HCT116 (cell line): ENCODE data around the gene ABR. TPM values are rescaled to one million over a fixed set of nuclear protein-coding genes. Genes with fewer than 3 reads are reported as not detected.

ENCODE experiments used
- ATAC-seq: fragments of 200-7000 bp; cut with Tn5 transposase; 2 replicates; pipeline ENCODE4 v1.9.1; 2020; ENCODE audit warnings: mild to moderate bottlenecking, moderate library complexity
- BruUV-seq: library from RNA; stranded (reverse); fragments of 400-500 nt; replicated peaks from 2 replicates; lab custom pipeline; 2021; lab: Mats Ljungman, UMichigan
- CTCF ChIA-PET: fragments of 300-600 bp; sonication (Branson Sonifier 250); formaldehyde crosslinking; loops from one replicate; lab custom pipeline; 2021; ENCODE audit warnings: antibody characterized with exemption; lab: Charles Lee
- POLR2A ChIA-PET: fragments of 300-600, 350-600 bp; sonication (Branson Sonifier 250); formaldehyde crosslinking; loops from one replicate; lab custom pipeline; 2021; ENCODE audit warnings: antibody characterized with exemption; lab: Charles Lee
- RAD21 ChIA-PET, 2 experiments: fragments of 300-600 bp; sonication (Branson Sonifier 250); formaldehyde crosslinking; loops; one replicate each; lab custom pipeline; 2023; ENCODE audit warnings: low total read pairs in 2 of 2; ENCODE audit not compliant: uncharacterized antibody in 2 of 2, unreplicated experiment in 2 of 2, low non-redundant PET in 1 of 2; lab: Charles Lee
- DNase-seq: peaks from one replicate; pipeline ENCODE4 v3.0.0-alpha.2; 2010; ENCODE audit warnings: low read depth, low spot score
- H2AFZ ChIP-seq: fragments of 200-600 bp; shearing (Covaris generic), sonication (generic); 2 replicates; pipeline ENCODE4 v1.6.1; 2017; ENCODE audit warnings: low read depth, mixed run types, mixed read lengths, antibody characterized with exemption, low read length; ENCODE audit not compliant: poor library complexity, severe bottlenecking
- H3K27ac ChIP-seq: 2 replicates; pipeline ENCODE4 v1.5.1; 2012; ENCODE audit warnings: low read depth, low read length
- H3K27me3 ChIP-seq: fragments of 200-600 bp; sonication (generic); 2 replicates; pipeline ENCODE4 v1.6.1; 2016; ENCODE audit warnings: mixed run types, low read length, mixed read lengths; ENCODE audit not compliant: insufficient read depth
- H3K36me3 ChIP-seq, 2 experiments: fragments of 200-500 bp in 1 of 2; fragments of 200-600 bp in 1 of 2; sonication (Bioruptor generic) in 1 of 2; sonication (generic) in 1 of 2; 2 replicates each; pipeline versions ENCODE4 v1.5.1 to v1.6.1; 2014 to 2016; ENCODE audit warnings: low read length in 2 of 2, inconsistent platforms in 1 of 2, mixed read lengths in 1 of 2, mixed run types in 1 of 2; ENCODE audit not compliant: insufficient read depth in 2 of 2, control insufficient read depth in 1 of 2
- H3K4me1 ChIP-seq, 2 experiments: fragments of 200-600 bp in 1 of 2; sonication (generic) in 1 of 2; 2 replicates each; pipeline versions ENCODE4 v1.5.1 to v1.6.1; 2012 to 2017; ENCODE audit warnings: low read length in 2 of 2, inconsistent platforms in 1 of 2, mild to moderate bottlenecking in 1 of 2, mixed read lengths in 1 of 2, mixed run types in 1 of 2, moderate library complexity in 1 of 2; ENCODE audit not compliant: insufficient read depth in 2 of 2, control insufficient read depth in 1 of 2
- H3K4me2 ChIP-seq: fragments of 200-600 bp; sonication (generic); 2 replicates; pipeline ENCODE4 v1.6.1; 2017; ENCODE audit warnings: mixed run types, low read length, mixed read lengths
- H3K4me3 ChIP-seq, 2 experiments: fragments of 200-600 bp in 1 of 2; sonication (generic) in 1 of 2; replicated peaks in 1 of 2; 2 replicates each; pipeline ENCODE4 v1.5.1; 2011 to 2016; ENCODE audit warnings: low read length in 2 of 2, control low read depth in 1 of 2, low read depth in 1 of 2, mild to moderate bottlenecking in 1 of 2, mixed read lengths in 1 of 2, mixed run types in 1 of 2
- H3K79me2 ChIP-seq: fragments of 200-600 bp; sonication (generic); 2 replicates; pipeline ENCODE4 v1.6.1; 2017; ENCODE audit warnings: mild to moderate bottlenecking, mixed run types, low read length, moderate library complexity, mixed read lengths; ENCODE audit not compliant: insufficient read depth
- H3K9ac ChIP-seq: fragments of 200-600 bp; sonication (generic); 2 replicates; pipeline ENCODE4 v1.6.1; 2016; ENCODE audit warnings: low read length, mixed read lengths
- H3K9me2 ChIP-seq: fragments of 200-600 bp; sonication (generic), shearing (Covaris generic); 2 replicates; pipeline ENCODE4 v1.6.1; 2017; ENCODE audit warnings: mixed run types, mild to moderate bottlenecking, moderate library complexity; ENCODE audit not compliant: insufficient read depth
- H3K9me3 ChIP-seq, 2 experiments: fragments of 200-500 bp in 1 of 2; fragments of 200-600 bp in 1 of 2; sonication (Bioruptor generic) in 1 of 2; sonication (generic) in 1 of 2; 2 replicates each; pipeline ENCODE4 v1.6.1; 2014 to 2017; ENCODE audit warnings: low read length in 2 of 2, mixed read lengths in 2 of 2, inconsistent platforms in 1 of 2, low read depth in 1 of 2, mild to moderate bottlenecking in 1 of 2, mixed run types in 1 of 2, moderate library complexity in 1 of 2; ENCODE audit not compliant: control insufficient read depth in 1 of 2, insufficient read depth in 1 of 2
- H4K20me1 ChIP-seq: fragments of 200-600 bp; sonication (generic), shearing (Covaris generic); 2 replicates; pipeline ENCODE4 v1.6.1; 2017; ENCODE audit warnings: mixed run types, mild to moderate bottlenecking, moderate library complexity; ENCODE audit not compliant: insufficient read depth
- CBX3 ChIP-seq: IDR thresholded peaks from 2 replicates; pipeline ENCODE4 v1.6.1; 2012; ENCODE audit warnings: low read depth
- CEBPB ChIP-seq: IDR thresholded peaks from 2 replicates; pipeline ENCODE4 v1.6.1; 2012; ENCODE audit warnings: low read depth
- CTCF ChIP-seq, 3 experiments: fragments of 200-600 bp in 1 of 3; sonication (generic) in 1 of 3; IDR thresholded peaks in 2 of 3; conservative IDR thresholded peaks in 1 of 3; 2 replicates each; pipeline ENCODE4 v1.5.1; 2012 to 2017; ENCODE audit warnings: low read depth in 2 of 3, low read length in 2 of 3, antibody characterized with exemption in 1 of 3, borderline replicate concordance in 1 of 3, control low read depth in 1 of 3, mild to moderate bottlenecking in 1 of 3, mixed read lengths in 1 of 3, mixed run types in 1 of 3, moderate library complexity in 1 of 3; ENCODE audit not compliant: insufficient read depth in 1 of 3
- ELF1 ChIP-seq: IDR thresholded peaks from 2 replicates; pipeline ENCODE4 v1.6.1; 2012; ENCODE audit warnings: low read depth, borderline replicate concordance
- EZH2 ChIP-seq: fragments of 200-600 bp; sonication (generic); IDR thresholded peaks from 2 replicates; pipeline ENCODE4 v1.6.1; 2017; ENCODE audit warnings: antibody characterized with exemption, mixed run types
- FOSL1 ChIP-seq: IDR thresholded peaks from 2 replicates; pipeline ENCODE4 v1.6.1; 2012; ENCODE audit warnings: low read depth
- POLR2A ChIP-seq: IDR thresholded peaks from 2 replicates; pipeline ENCODE4 v1.7.0; 2011; ENCODE audit warnings: borderline replicate concordance; ENCODE audit not compliant: insufficient read depth, insufficient read length; ENCODE audit errors: extremely low read depth
- POLR2AphosphoS5 ChIP-seq: IDR thresholded peaks from 2 replicates; pipeline ENCODE4 v1.6.1; 2011; ENCODE audit warnings: mild to moderate bottlenecking, low read depth, low read length, moderate library complexity
- RAD21 ChIP-seq: IDR thresholded peaks from 2 replicates; pipeline ENCODE4 v1.6.1; 2012; ENCODE audit warnings: low read depth, mild to moderate bottlenecking
- REST ChIP-seq: IDR thresholded peaks from 2 replicates; pipeline ENCODE4 v1.6.1; 2012; ENCODE audit warnings: low read depth
- SIN3A ChIP-seq: IDR thresholded peaks from 2 replicates; pipeline ENCODE4 v1.6.1; 2012; ENCODE audit warnings: low read depth
- YY1 ChIP-seq: IDR thresholded peaks from 2 replicates; pipeline ENCODE4 v1.6.1; 2011; ENCODE audit warnings: low read length, low read depth, moderate library complexity, mild to moderate bottlenecking; ENCODE audit not compliant: insufficient replicate concordance; ENCODE audit errors: extremely low read depth
- ZFX ChIP-seq: fragments of 450-650 bp; IDR thresholded peaks from 2 replicates; pipeline ENCODE4 v1.6.1; 2017
- ZNF274 ChIP-seq: fragments of 200-500 bp; sonication (Bioruptor generic); IDR thresholded peaks from 2 replicates; pipeline ENCODE4 v1.6.1; 2014; ENCODE audit warnings: mild to moderate bottlenecking, low read depth, low read length, inconsistent platforms
- intact Hi-C: fragments of 100-400 bp; cut with micrococcal nuclease; formaldehyde crosslinking; loops from 2 replicates; pipeline ENCODE4 v1.10.0; 2022
- total RNA-seq: library from RNA; stranded (reverse); gene quantifications from one replicate; pipeline ENCODE4 v1.2.1, GENCODE V29; 2021; ENCODE audit not compliant: unreplicated experiment

ABR gene
- total RNA-seq, 1 experiment from 2014 or later, result 58.5 TPM

DNA sequence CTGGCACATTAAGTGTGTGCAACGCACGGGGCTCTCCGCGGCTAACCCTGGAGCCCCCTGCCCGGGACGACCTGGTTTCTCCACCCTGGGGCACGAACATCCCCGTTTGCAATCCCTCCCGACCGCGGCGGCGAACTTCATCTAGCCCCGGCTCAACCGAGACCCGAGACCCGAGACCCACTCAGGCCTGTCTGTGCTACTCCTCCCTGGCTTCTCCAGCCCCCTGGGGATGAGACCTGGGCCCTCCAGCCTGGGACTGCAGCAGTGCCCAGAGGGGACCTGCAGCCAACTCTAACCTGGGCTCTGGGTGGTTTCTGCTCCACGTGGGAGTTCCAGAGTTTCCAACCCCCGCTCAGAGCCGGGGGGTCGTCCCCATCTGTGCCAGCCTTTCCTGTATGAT is 109.4 kb downstream of the ABR start:
- CTCF ChIA-PET, result no interaction called here
- H3K27ac ChIP-seq, result no peak overlapping the region
- no peak for TF ChIP-seq FOSL1
- TF ChIP-seq CTCF (IDR thresholded peaks at IDR 0.05 in 2 of 3, conservative IDR thresholded peaks at IDR 0.05 in 1 of 3; ENCODE audit: borderline replicate concordance in 1 of 3, insufficient read depth in 1 of 3, low read depth in 2 of 3, low read length in 2 of 3), result no peak
- TF ChIP-seq ZNF274, result no peak
- TF ChIP-seq, all 23 proteins: peak for 0
- BruUV-seq, result no TSS peak
- no peaks in the 10 kb centered on the region for H4K20me1 ChIP-seq
- H2AFZ ChIP-seq, result no peak overlapping the region
- no peaks in the 10 kb centered on the region; a peak in 1 of 4 replicates for H3K9me3 ChIP-seq
- H3K9me2 ChIP-seq, result no peaks in the 10 kb centered on the region
- H3K4me2 ChIP-seq, result no peak overlapping the region
- H3K79me2 ChIP-seq, result no peaks in the 10 kb centered on the region
- ATAC-seq, result no peak
- H3K4me3 ChIP-seq, result no peak overlapping the region
- RAD21 ChIA-PET, result no interaction called here
- no peak for DNase-seq
- H3K4me1 ChIP-seq, result peaks cover 4 to 14% of the 10 kb centered on the region in 2 experiments; a peak in 2 of 4 replicates
- POLR2A ChIA-PET, result no interaction called here
- intact Hi-C loops, result no loop called here
- H3K27me3 ChIP-seq, result no peaks in the 10 kb centered on the region
- H3K36me3 ChIP-seq, result peaks cover 3 to 24% of the 10 kb centered on the region in 2 experiments
- H3K9ac ChIP-seq, result no peak overlapping the region

DNA sequence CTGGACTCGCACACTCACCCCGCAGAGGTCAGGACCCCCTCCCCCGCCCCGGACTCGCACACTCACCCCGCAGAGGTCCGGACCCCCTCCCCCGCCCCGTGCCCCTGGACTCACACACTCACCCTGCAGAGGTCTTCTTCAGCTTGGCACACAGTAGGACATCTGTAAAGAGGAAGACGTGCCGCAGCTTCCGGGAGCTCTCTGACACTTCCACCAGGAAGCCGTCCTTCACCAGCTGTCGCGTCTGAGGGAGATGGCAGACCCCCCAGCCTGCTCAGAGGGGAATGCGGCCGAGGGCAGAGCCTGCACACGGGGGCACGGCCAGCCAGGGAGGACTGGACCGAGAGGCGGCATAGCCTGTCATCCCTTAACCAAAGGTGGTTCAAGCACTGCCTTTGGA is 109.9 kb downstream of the ABR start:
- Histone ChIP-seq H3K9ac (no peak overlapping the region), H3K27ac (no peak overlapping the region), H3K27me3 (no peaks in the 10 kb centered on the region), H3K9me2 (no peaks in the 10 kb centered on the region), H3K36me3 (peaks cover 3 to 25% of the 10 kb centered on the region in 2 experiments), H4K20me1 (no peaks in the 10 kb centered on the region), H3K79me2 (no peaks in the 10 kb centered on the region), H3K4me2 (no peak overlapping the region), H3K4me1 (peaks cover 4 to 14% of the 10 kb centered on the region in 2 experiments; a peak in 2 of 4 replicates), H2AFZ (no peak overlapping the region), H3K4me3 (no peak overlapping the region), H3K9me3 (no peaks in the 10 kb centered on the region; a peak in 1 of 4 replicates)
- ChIA-PET RAD21 (no interaction called here), POLR2A (no interaction called here), CTCF (no interaction called here)
- intact Hi-C loops, result no loop called here
- ATAC-seq, result no peak
- TF ChIP-seq RAD21 (no peak), ZNF274 (no peak), CEBPB (no peak), SIN3A (no peak), REST (no peak), FOSL1 (no peak), CBX3 (no peak), ELF1 (no peak), EZH2 (no peak), YY1 (no peak), POLR2AphosphoS5 (no peak), ZFX (no peak), POLR2A (no peak)
- BruUV-seq, result no TSS peak
- DNase-seq, result no peak
